ENCODE data around the gene PBX1.

The PBX1 gene

GRCh38 chr1:164654200-164654599, 95.2 kb downstream of the PBX1 start:
- no peak overlapping the region for H3K4me3 ChIP-seq (ENCODE audit: low read depth, low read length)
- TF ChIP-seq CTCF (IDR thresholded peaks at IDR 0.05; ENCODE audit: low read depth, low read length, missing control alignments): no peak
- no peak for DNase-seq (ENCODE audit: low read depth)

GRCh38 chr1:164658864-164659263, 99.9 kb downstream of the PBX1 start:
- no peak for DNase-seq (ENCODE audit: low read depth)
- no peak for TF ChIP-seq CTCF (IDR thresholded peaks at IDR 0.05; ENCODE audit: low read depth, low read length, missing control alignments)
- H3K4me3 ChIP-seq (ENCODE audit: low read depth, low read length): no peak overlapping the region

- no peak overlapping the region for H3K4me3 ChIP-seq (ENCODE audit: low read depth, low read length)
- DNase-seq (ENCODE audit: low read depth): no peak
- no peak for TF ChIP-seq CTCF (IDR thresholded peaks at IDR 0.05; ENCODE audit: low read depth, low read length, missing control alignments)
Observed at GRCh38 chr1:164659621-164660411, 100.8 kb downstream of the PBX1 start.

- DNase-seq (ENCODE audit: low read depth): no peak
Observed at GRCh38 chr1:164660412-164660772, 101.4 kb downstream of the PBX1 start.

GRCh38 chr1:164660775-164661174, 101.8 kb downstream of the PBX1 start:
- no peak for DNase-seq (ENCODE audit: low read depth)
- TF ChIP-seq CTCF (IDR thresholded peaks at IDR 0.05; ENCODE audit: low read depth, low read length, missing control alignments): no peak
- no peak overlapping the region for H3K4me3 ChIP-seq (ENCODE audit: low read depth, low read length)

More at GRCh38 chr1:164660412-164660772, 101.4 kb downstream of the PBX1 start:
- H3K4me3 ChIP-seq (ENCODE audit: low read depth, low read length): no peak overlapping the region
- no peak for TF ChIP-seq CTCF (IDR thresholded peaks at IDR 0.05; ENCODE audit: low read depth, low read length, missing control alignments)

- no peak for TF ChIP-seq CTCF (IDR thresholded peaks at IDR 0.05; ENCODE audit: low read depth, low read length, missing control alignments)
- DNase-seq (ENCODE audit: low read depth): no peak
- no peak overlapping the region for H3K4me3 ChIP-seq (ENCODE audit: low read depth, low read length)
Observed at GRCh38 chr1:164662462-164662861, 103.5 kb downstream of the PBX1 start.

- DNase-seq (ENCODE audit: low read depth): no peak
- TF ChIP-seq CTCF (IDR thresholded peaks at IDR 0.05; ENCODE audit: low read depth, low read length, missing control alignments): no peak
- H3K4me3 ChIP-seq (ENCODE audit: low read depth, low read length): no peak overlapping the region
Observed at GRCh38 chr1:164662955-164663354, 104.0 kb downstream of the PBX1 start.
